A549 treated with GW870086 at 1 μM for 4 hours (cell line): ENCODE data around the gene TMEM200A. TPM values are rescaled to one million over a fixed set of nuclear protein-coding genes. Genes with fewer than 3 reads are reported as not detected.

Experiments used
- total RNA-seq: library from RNA; stranded (reverse); fragments of 200-300 nt; extraction: Qiagen RNA extraction; gene quantifications from 5 replicates; pipeline ENCODE4 v1.2.3, GENCODE V29; 2022; ENCODE audit warnings: low read depth

TMEM200A gene
- 0.07 to 0.11 TPM (median 0.08 TPM) in 5 replicates for total RNA-seq

GRCh38 chr6:130365166-130366106, at the start of gene TMEM200A:
Gene TMEM200A, plus strand, starts transcription at chr6:130366017. Its CDS starts 74,406 bp downstream, at chr6:130440423.

Other genes with a start within 250 kb of the TMEM200A start
- not detected in 5 replicates for gene SAMD3, start 143.1 kb upstream of the TMEM200A start, total RNA-seq